ENCODE results near the gene LENEP. TPM values are rescaled to one million over a fixed set of nuclear protein-coding genes. Genes with fewer than 3 reads are reported as not detected.

LENEP gene
- total RNA-seq, 1 donor from 2014 or later = not detected

DNA sequence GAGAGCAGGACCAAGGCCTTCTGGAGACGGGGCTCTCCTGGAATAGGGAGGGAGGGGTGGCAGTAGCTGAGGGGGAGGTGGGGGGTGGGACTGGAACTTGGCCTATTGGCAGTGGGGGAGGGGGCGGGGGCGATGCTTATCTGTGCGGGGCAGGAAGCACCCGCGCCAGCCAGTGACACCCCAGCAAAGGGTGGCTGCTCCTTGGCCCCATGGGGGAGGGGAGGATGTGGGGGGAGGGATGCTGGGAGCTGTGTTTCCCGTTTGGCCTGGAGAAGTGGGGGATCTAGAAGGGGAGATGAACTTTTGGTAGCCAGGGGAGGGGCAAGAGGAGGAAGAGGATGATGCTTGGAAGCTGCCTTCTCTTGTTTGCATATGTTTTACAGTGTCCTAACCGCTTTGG lies 20.2 kb downstream of the LENEP start:
- Histone ChIP-seq H3K79me2 (ENCODE audit: low read depth) (peaks cover 15% of the 10 kb centered on the region), H3K4me1 (peaks cover 40% of the 10 kb centered on the region), H3K9ac (no peak overlapping the region), H4K20me1 (ENCODE audit: low read depth) (no peaks in the 10 kb centered on the region), H3K9me3 (ENCODE audit: low read depth) (no peaks in the 10 kb centered on the region), H3F3A (ENCODE audit: low read depth) (peaks cover 26% of the 10 kb centered on the region), H3K4me3 (no peak overlapping the region), H3K4me2 (no peak overlapping the region), H2AFZ (replicated peaks) (no peak overlapping the region), H3K36me3 (no peaks in the 10 kb centered on the region), H3K27me3 (no peaks in the 10 kb centered on the region), H3K27ac (no peak overlapping the region)
- DNase-seq (ENCODE audit: low spot score) = no peak
- no peak overlapping the region for H3K27ac Mint-ChIP-seq
- no peak overlapping the region for H3K4me3 Mint-ChIP-seq
- no peaks in the 10 kb centered on the region for H3K9me3 Mint-ChIP-seq
- H3K27me3 Mint-ChIP-seq (ENCODE audit: insufficient read depth, low read depth) = peaks cover 7% of the 10 kb centered on the region
- peaks cover 2% of the 10 kb centered on the region for H3K36me3 Mint-ChIP-seq
- TF ChIP-seq EZH2phosphoT487 (IDR thresholded peaks at IDR 0.05) = no peak
- TF ChIP-seq, protein P1, sequence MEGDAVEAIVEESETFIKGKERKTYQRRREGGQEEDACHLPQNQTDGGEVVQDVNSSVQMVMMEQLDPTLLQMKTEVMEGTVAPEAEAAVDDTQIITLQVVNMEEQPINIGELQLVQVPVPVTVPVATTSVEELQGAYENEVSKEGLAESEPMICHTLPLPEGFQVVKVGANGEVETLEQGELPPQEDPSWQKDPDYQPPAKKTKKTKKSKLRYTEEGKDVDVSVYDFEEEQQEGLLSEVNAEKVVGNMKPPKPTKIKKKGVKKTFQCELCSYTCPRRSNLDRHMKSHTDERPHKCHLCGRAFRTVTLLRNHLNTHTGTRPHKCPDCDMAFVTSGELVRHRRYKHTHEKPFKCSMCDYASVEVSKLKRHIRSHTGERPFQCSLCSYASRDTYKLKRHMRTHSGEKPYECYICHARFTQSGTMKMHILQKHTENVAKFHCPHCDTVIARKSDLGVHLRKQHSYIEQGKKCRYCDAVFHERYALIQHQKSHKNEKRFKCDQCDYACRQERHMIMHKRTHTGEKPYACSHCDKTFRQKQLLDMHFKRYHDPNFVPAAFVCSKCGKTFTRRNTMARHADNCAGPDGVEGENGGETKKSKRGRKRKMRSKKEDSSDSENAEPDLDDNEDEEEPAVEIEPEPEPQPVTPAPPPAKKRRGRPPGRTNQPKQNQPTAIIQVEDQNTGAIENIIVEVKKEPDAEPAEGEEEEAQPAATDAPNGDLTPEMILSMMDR (IDR thresholded peaks at IDR 0.05) = no peak
- TF ChIP-seq EZH2 (IDR thresholded peaks at IDR 0.05) = no peak
- H3K4me1 Mint-ChIP-seq = peaks cover 30% of the 10 kb centered on the region

DNA sequence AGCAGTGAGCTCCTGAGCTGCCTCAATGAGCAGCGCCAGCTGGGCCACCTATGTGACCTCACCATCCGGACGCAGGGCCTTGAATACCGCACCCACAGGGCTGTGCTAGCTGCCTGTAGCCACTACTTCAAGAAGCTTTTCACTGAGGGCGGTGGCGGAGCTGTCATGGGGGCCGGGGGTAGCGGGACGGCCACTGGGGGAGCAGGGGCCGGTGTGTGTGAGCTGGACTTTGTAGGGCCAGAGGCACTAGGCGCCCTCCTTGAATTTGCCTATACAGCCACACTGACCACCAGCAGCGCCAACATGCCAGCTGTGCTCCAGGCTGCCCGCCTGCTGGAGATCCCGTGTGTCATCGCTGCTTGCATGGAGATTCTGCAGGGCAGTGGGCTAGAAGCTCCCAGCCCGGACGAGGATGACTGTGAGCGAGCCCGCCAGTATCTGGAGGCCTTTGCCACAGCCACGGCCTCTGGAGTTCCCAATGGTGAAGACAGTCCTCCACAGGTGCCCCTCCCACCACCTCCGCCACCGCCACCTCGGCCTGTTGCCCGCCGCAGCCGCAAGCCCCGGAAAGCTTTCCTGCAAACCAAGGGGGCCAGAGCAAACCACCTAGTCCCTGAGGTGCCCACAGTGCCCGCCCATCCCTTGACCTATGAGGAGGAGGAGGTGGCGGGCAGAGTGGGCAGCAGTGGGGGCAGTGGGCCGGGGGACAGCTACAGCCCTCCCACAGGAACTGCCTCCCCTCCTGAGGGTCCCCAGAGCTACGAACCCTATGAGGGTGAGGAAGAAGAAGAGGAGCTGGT lies 21.5 kb downstream of the LENEP start:
- no peaks in the 10 kb centered on the region for H3K36me3 ChIP-seq

DNA sequence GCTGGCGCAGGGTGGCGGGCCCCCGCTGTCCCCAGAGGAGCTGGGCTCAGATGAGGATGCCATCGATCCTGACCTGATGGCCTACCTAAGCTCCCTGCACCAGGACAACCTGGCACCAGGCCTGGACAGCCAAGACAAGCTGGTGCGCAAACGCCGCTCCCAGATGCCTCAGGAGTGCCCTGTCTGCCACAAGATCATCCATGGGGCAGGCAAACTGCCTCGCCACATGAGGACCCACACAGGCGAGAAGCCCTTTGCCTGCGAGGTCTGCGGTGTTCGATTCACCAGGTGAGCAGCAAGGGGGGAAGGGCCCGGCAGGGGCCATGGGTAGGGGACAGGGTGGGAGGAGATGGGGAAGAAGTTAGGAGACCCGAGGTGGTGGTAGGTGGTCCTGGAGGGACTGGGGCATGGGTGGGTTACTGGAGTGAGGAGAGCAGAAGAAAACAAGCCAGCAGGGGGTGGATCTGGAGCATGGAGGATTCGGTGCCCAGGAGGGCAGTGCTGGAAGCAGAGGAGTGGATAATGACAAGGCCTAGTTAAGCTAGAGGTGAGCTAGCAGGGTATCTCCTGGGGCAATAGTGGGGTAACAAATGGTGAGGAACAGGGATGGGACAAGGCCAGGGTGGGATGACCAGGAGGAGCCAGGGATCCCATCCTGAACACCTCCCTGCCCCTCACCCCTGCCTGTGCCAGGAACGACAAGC lies 22.3 kb downstream of the LENEP start:
- no peaks in the 10 kb centered on the region for H3K27me3 ChIP-seq
- H3K4me3 ChIP-seq = no peak overlapping the region
- H3K9ac ChIP-seq = no peak overlapping the region
- no peak for DNase-seq (ENCODE audit: low spot score)
- H3F3A ChIP-seq (ENCODE audit: low read depth) = peaks cover 36% of the 10 kb centered on the region
- Mint-ChIP-seq H3K4me1 (peaks cover 43% of the 10 kb centered on the region), H3K27ac (peak overlapping the region; percentile 85), H3K27me3 (ENCODE audit: insufficient read depth, low read depth) (peaks cover 7% of the 10 kb centered on the region), H3K4me3 (no peak overlapping the region), H3K9me3 (no peaks in the 10 kb centered on the region), H3K36me3 (peaks cover 2% of the 10 kb centered on the region)
- H2AFZ ChIP-seq (replicated peaks) = no peak overlapping the region
- no peak overlapping the region for H3K27ac ChIP-seq
- TF ChIP-seq, protein P1 (IDR thresholded peaks at IDR 0.05) = no peak
- TF ChIP-seq EZH2 (IDR thresholded peaks at IDR 0.05) (no peak), EZH2phosphoT487 (IDR thresholded peaks at IDR 0.05) (no peak)
- no peak overlapping the region for H3K4me2 ChIP-seq
- no peaks in the 10 kb centered on the region for H3K9me3 ChIP-seq (ENCODE audit: low read depth)
- H3K79me2 ChIP-seq (ENCODE audit: low read depth) = peaks cover 12% of the 10 kb centered on the region
- H3K36me3 ChIP-seq = no peaks in the 10 kb centered on the region
- H3K4me1 ChIP-seq = peaks cover 45% of the 10 kb centered on the region
- peaks cover 5% of the 10 kb centered on the region for H4K20me1 ChIP-seq (ENCODE audit: low read depth)

More for the DNA sequence above, 21.5 kb downstream of the LENEP start:
- peaks cover 7% of the 10 kb centered on the region for H3K27me3 Mint-ChIP-seq (ENCODE audit: insufficient read depth, low read depth)
- no peak for DNase-seq (ENCODE audit: low spot score)
- peaks cover 40% of the 10 kb centered on the region for H3K4me1 Mint-ChIP-seq
- no peak overlapping the region for H3K27ac Mint-ChIP-seq
- no peak for TF ChIP-seq EZH2phosphoT487 (IDR thresholded peaks at IDR 0.05)
- TF ChIP-seq EZH2 (IDR thresholded peaks at IDR 0.05) = no peak
- TF ChIP-seq, protein P1 (IDR thresholded peaks at IDR 0.05) = no peak
- Histone ChIP-seq H3K4me2 (no peak overlapping the region), H3K9me3 (ENCODE audit: low read depth) (no peaks in the 10 kb centered on the region), H3F3A (ENCODE audit: low read depth) (peaks cover 37% of the 10 kb centered on the region), H3K4me1 (peaks cover 47% of the 10 kb centered on the region), H3K9ac (no peak overlapping the region), H3K27ac (no peak overlapping the region), H2AFZ (replicated peaks) (no peak overlapping the region), H3K4me3 (no peak overlapping the region), H4K20me1 (ENCODE audit: low read depth) (peaks cover 5% of the 10 kb centered on the region), H3K79me2 (ENCODE audit: low read depth) (peaks cover 15% of the 10 kb centered on the region), H3K27me3 (no peaks in the 10 kb centered on the region)
- peaks cover 2% of the 10 kb centered on the region for H3K36me3 Mint-ChIP-seq
- H3K4me3 Mint-ChIP-seq = no peak overlapping the region
- H3K9me3 Mint-ChIP-seq = no peaks in the 10 kb centered on the region

Measured in neural progenitor cell (in vitro differentiated cells).